ENCODE measurements around the gene PSMA6.

- TF ChIP-seq CTCF (IDR thresholded peaks at IDR 0.05; ENCODE audit: insufficient read depth, low read depth, low read length) (no peak), EZH2 (IDR thresholded peaks at IDR 0.05; ENCODE audit: insufficient read depth, low read length) (no peak)
These were observed 3.6 kb downstream of the PSMA6 start for GRCh38 chr14:35295845-35296161.
